ENCODE data around the gene GOLGA1. TPM values are rescaled to one million over a fixed set of nuclear protein-coding genes. Genes with fewer than 3 reads are reported as not detected.

The GOLGA1 gene
- total and polyA plus RNA-seq, 2 of the 13 experiments (the other 11 are each of a cell fraction or from before 2014, with no cell fraction given), result 12.7 to 15.9 TPM

DNA sequence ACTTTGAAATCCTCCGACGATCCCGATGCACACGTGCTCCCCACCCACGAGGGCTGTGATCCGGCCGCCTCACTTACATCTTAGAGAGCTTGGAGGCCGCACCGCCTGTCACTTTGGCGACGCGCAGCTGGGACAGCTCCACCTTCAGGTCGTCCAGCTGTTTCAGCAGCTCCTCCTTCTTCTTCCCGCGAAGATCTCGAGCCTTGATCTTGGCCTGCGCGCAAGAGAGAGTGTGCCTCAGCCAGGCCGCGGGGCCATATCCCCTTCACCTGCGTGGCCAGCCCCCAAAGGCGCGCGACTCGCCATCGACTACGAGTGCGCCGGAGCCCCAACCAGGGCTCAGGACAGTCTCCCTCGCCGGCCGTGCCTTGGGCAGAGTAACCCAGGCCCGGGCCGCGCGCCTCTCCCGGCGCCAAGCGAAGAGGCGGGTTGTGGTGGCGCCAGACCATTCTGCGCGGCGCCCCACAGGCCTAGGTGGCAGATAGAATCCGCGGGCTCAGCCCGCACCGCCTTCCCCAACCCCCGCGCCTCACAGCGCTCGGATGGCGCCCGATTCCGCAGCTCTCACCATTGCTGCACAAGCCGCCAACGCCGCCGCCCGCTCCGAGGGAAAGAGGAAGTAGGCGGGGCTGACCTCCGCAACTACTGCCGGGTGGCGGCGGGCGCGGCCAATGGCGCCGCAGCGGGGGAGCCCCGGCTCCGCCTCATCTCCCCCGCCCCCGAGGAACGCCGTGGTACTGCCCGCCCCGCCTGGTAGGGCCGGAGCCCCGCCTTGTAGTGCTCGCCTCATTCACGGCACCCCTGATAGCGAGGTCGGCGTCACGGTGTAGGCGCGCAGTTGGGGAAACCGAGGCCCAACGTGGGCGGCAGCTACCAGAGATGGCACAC lies 79.3 kb downstream of the GOLGA1 start, which contains the start of the genes ARPC5L and RPL35 (continued):
- TF ChIP-seq, protein P1, sequence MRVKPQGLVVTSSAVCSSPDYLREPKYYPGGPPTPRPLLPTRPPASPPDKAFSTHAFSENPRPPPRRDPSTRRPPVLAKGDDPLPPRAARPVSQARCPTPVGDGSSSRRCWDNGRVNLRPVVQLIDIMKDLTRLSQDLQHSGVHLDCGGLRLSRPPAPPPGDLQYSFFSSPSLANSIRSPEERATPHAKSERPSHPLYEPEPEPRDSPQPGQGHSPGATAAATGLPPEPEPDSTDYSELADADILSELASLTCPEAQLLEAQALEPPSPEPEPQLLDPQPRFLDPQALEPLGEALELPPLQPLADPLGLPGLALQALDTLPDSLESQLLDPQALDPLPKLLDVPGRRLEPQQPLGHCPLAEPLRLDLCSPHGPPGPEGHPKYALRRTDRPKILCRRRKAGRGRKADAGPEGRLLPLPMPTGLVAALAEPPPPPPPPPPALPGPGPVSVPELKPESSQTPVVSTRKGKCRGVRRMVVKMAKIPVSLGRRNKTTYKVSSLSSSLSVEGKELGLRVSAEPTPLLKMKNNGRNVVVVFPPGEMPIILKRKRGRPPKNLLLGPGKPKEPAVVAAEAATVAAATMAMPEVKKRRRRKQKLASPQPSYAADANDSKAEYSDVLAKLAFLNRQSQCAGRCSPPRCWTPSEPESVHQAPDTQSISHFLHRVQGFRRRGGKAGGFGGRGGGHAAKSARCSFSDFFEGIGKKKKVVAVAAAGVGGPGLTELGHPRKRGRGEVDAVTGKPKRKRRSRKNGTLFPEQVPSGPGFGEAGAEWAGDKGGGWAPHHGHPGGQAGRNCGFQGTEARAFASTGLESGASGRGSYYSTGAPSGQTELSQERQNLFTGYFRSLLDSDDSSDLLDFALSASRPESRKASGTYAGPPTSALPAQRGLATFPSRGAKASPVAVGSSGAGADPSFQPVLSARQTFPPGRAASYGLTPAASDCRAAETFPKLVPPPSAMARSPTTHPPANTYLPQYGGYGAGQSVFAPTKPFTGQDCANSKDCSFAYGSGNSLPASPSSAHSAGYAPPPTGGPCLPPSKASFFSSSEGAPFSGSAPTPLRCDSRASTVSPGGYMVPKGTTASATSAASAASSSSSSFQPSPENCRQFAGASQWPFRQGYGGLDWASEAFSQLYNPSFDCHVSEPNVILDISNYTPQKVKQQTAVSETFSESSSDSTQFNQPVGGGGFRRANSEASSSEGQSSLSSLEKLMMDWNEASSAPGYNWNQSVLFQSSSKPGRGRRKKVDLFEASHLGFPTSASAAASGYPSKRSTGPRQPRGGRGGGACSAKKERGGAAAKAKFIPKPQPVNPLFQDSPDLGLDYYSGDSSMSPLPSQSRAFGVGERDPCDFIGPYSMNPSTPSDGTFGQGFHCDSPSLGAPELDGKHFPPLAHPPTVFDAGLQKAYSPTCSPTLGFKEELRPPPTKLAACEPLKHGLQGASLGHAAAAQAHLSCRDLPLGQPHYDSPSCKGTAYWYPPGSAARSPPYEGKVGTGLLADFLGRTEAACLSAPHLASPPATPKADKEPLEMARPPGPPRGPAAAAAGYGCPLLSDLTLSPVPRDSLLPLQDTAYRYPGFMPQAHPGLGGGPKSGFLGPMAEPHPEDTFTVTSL (CRISPR knock-in tag; IDR thresholded peaks at IDR 0.05; ENCODE audit: borderline replicate concordance), result no peak
- TF ChIP-seq ZNF142 (CRISPR knock-in tag; IDR thresholded peaks at IDR 0.05) (0 out of 2 replicates have a peak, but pooled peaks have one; percentile 36), ZSCAN25 (CRISPR knock-in tag; IDR thresholded peaks at IDR 0.05) (peak; percentile 61; the same call in 1 of the 2 replicates), PHF20 (CRISPR knock-in tag; IDR thresholded peaks at IDR 0.05) (peak; percentile 90), KDM6A (CRISPR knock-in tag; IDR thresholded peaks at IDR 0.05; ENCODE audit: low read depth) (no peak), ZNF33B (CRISPR knock-in tag; IDR thresholded peaks at IDR 0.05) (peak; percentile 57; the same call in 1 of the 2 replicates), GATAD2A (CRISPR knock-in tag; IDR thresholded peaks at IDR 0.05) (no peak), ZNF558 (CRISPR knock-in tag; IDR thresholded peaks at IDR 0.05; ENCODE audit: borderline replicate concordance) (peak; percentile 98; the same call in 1 of the 2 replicates), HIVEP1 (CRISPR knock-in tag; IDR thresholded peaks at IDR 0.05) (no peak), ZNF550 (CRISPR knock-in tag; IDR thresholded peaks at IDR 0.05; ENCODE audit: borderline replicate concordance) (no peak), CREB1 (IDR thresholded peaks at IDR 0.05) (peak; percentile 46), CREB1 (CRISPR knock-in tag; IDR thresholded peaks at IDR 0.05) (no peak), SP1 (IDR thresholded peaks at IDR 0.05) (peak; percentile 26; the same call in 1 of the 2 replicates), SP1 (CRISPR knock-in tag; IDR thresholded peaks at IDR 0.05) (peak; percentile 98)
- TF ChIP-seq, protein P2, sequence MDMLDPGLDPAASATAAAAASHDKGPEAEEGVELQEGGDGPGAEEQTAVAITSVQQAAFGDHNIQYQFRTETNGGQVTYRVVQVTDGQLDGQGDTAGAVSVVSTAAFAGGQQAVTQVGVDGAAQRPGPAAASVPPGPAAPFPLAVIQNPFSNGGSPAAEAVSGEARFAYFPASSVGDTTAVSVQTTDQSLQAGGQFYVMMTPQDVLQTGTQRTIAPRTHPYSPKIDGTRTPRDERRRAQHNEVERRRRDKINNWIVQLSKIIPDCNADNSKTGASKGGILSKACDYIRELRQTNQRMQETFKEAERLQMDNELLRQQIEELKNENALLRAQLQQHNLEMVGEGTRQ (IDR thresholded peaks at IDR 0.05; ENCODE audit: low read depth, low read length), result no peak
- TF ChIP-seq, protein P2 (CRISPR knock-in tag; IDR thresholded peaks at IDR 0.05; ENCODE audit: borderline replicate concordance), result no peak; the same call in 1 of the 2 replicates

All from HepG2 (cell line).